ENCODE data around the gene ZNF214.

Gene ZNF214

GRCh38 chr11:7020183-7020917 is at the start of gene ZNF214, which contains the start of gene NLRP14:
ZNF214 (minus strand) TSS chr11:7020346; CDS start chr11:7002835, 17,511 bp downstream.
NLRP14 (plus strand) TSS chr11:7020479; CDS start chr11:7038587, 18,108 bp downstream.
- H3K27ac Mint-ChIP-seq (ENCODE audit: low read depth), result no peak within 1 kb of the TSS
- peaks cover 38% of the 10 kb centered on the region for H3K27me3 Mint-ChIP-seq
- H3K36me3 Mint-ChIP-seq (ENCODE audit: insufficient read depth), result no peaks in the 10 kb centered on the region
- H3K4me3 Mint-ChIP-seq, result no peak within 1 kb of the TSS
- H3K9me3 Mint-ChIP-seq, result no peaks in the 10 kb centered on the region
- ATAC-seq (replicated peaks; ENCODE audit: extremely low read depth, poor library complexity, severe bottlenecking), result no peak
- peaks cover 4% of the 10 kb centered on the region for H3K4me1 Mint-ChIP-seq
- DNase-seq (ENCODE audit: low spot score in 2 of 2), result no peak

GRCh38 chr11:7062534-7062933 is 42.4 kb upstream of the ZNF214 start:
- H3K36me3 Mint-ChIP-seq (ENCODE audit: insufficient read depth), result no peaks in the 10 kb centered on the region
- H3K9me3 Mint-ChIP-seq, result no peaks in the 10 kb centered on the region
- no peaks in the 10 kb centered on the region for H3K4me1 Mint-ChIP-seq
- DNase-seq (ENCODE audit: low spot score in 2 of 2) (no peak), ATAC-seq (replicated peaks; ENCODE audit: extremely low read depth, poor library complexity, severe bottlenecking) (no peak)
- H3K27ac Mint-ChIP-seq (ENCODE audit: low read depth), result no peak overlapping the region
- no peak overlapping the region for H3K4me3 Mint-ChIP-seq
- H3K27me3 Mint-ChIP-seq, result no peaks in the 10 kb centered on the region

- H3K36me3 Mint-ChIP-seq (ENCODE audit: insufficient read depth), result no peaks in the 10 kb centered on the region
- no peaks in the 10 kb centered on the region for H3K4me1 Mint-ChIP-seq
- DNase-seq (ENCODE audit: low spot score in 2 of 2), result no peak
- no peaks in the 10 kb centered on the region for H3K27me3 Mint-ChIP-seq
- H3K4me3 Mint-ChIP-seq, result no peak overlapping the region
- no peak for ATAC-seq (replicated peaks; ENCODE audit: extremely low read depth, poor library complexity, severe bottlenecking)
- no peaks in the 10 kb centered on the region for H3K9me3 Mint-ChIP-seq
- H3K27ac Mint-ChIP-seq (ENCODE audit: low read depth), result no peak overlapping the region
These were observed 40.7 kb upstream of the ZNF214 start for GRCh38 chr11:7060868-7061267.

DNA sequence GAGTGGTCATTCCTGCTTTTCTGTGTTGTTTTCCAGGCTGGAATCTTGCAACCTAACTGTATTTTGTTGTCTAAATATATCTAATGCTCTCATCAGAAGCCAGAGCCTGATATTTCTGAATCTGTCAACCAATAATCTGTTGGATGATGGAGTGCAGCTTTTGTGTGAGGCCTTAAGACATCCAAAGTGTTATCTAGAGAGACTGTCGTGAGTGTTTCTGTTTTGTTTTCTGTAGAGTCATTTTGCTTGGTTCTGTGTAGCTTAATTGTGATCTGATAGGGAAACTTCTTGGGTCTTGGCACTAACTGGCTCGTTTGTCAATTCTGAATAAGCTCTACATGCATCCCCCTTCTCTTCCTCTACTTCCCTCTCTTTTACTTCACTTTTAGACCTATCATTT is 37.5 kb upstream of the ZNF214 start:
- no peak for ATAC-seq (replicated peaks; ENCODE audit: extremely low read depth, poor library complexity, severe bottlenecking)
- DNase-seq (ENCODE audit: low spot score in 2 of 2), result no peak
- Mint-ChIP-seq H3K9me3 (no peaks in the 10 kb centered on the region), H3K27me3 (peaks cover 21% of the 10 kb centered on the region), H3K4me1 (no peaks in the 10 kb centered on the region), H3K4me3 (no peak overlapping the region), H3K36me3 (ENCODE audit: insufficient read depth) (no peaks in the 10 kb centered on the region), H3K27ac (ENCODE audit: low read depth) (no peak overlapping the region)

- Mint-ChIP-seq H3K27me3 (peaks cover 21% of the 10 kb centered on the region), H3K27ac (ENCODE audit: low read depth) (no peak overlapping the region), H3K9me3 (no peaks in the 10 kb centered on the region), H3K4me3 (no peak overlapping the region), H3K36me3 (ENCODE audit: insufficient read depth) (no peaks in the 10 kb centered on the region), H3K4me1 (no peaks in the 10 kb centered on the region)
- no peak for ATAC-seq (replicated peaks; ENCODE audit: extremely low read depth, poor library complexity, severe bottlenecking)
- no peak for DNase-seq (ENCODE audit: low spot score in 2 of 2)
These were observed 36.8 kb upstream of the ZNF214 start for GRCh38 chr11:7056828-7057513.

- ATAC-seq (replicated peaks; ENCODE audit: extremely low read depth, poor library complexity, severe bottlenecking) (no peak), DNase-seq (ENCODE audit: low spot score in 2 of 2) (no peak)
- no peaks in the 10 kb centered on the region for H3K4me1 Mint-ChIP-seq
- H3K27me3 Mint-ChIP-seq, result peaks cover 26% of the 10 kb centered on the region
- H3K27ac Mint-ChIP-seq (ENCODE audit: low read depth), result no peak overlapping the region
- peaks cover 2% of the 10 kb centered on the region for H3K36me3 Mint-ChIP-seq (ENCODE audit: insufficient read depth)
- H3K9me3 Mint-ChIP-seq, result no peaks in the 10 kb centered on the region
- H3K4me3 Mint-ChIP-seq, result no peak overlapping the region
These were observed 30.0 kb upstream of the ZNF214 start for GRCh38 chr11:7050191-7050590.

DNA sequence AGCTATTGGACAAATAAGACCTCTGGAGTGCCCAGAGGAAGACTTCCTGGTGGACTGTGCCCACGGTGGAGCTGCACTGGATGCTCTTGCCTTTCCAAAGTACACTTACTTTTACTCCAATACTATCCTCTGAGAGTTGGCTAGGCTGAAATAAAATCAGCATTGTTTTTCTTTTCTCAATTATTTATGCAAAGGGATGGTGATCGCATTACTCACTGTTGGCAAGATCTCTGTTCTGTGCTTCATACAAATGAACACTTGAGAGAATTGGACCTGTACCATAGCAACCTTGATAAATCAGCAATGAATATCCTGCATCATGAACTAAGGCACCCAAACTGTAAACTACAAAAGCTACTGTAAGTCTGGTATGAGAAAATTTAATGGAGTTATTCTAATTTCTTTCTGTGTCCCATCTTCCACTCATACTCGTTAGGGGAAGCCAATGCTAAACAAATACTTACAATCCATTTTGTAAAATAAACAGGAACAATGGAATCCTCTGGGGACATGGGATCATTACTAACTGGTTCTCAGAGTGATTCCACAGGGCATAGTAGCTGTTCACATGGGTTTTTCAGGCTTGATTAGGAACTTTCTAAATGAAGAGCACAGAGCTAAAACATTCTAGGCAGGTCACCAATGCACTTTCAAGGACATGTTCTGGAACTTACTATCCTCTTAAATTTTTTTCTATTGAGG is 26.5 kb upstream of the ZNF214 start:
- H3K27me3 Mint-ChIP-seq, result peaks cover 10% of the 10 kb centered on the region
- DNase-seq (ENCODE audit: low spot score in 2 of 2) (no peak), ATAC-seq (replicated peaks; ENCODE audit: extremely low read depth, poor library complexity, severe bottlenecking) (no peak)
- H3K9me3 Mint-ChIP-seq, result no peaks in the 10 kb centered on the region
- H3K36me3 Mint-ChIP-seq (ENCODE audit: insufficient read depth), result peaks cover 2% of the 10 kb centered on the region
- H3K4me3 Mint-ChIP-seq, result no peak overlapping the region
- no peaks in the 10 kb centered on the region for H3K4me1 Mint-ChIP-seq
- no peak overlapping the region for H3K27ac Mint-ChIP-seq (ENCODE audit: low read depth)

DNA sequence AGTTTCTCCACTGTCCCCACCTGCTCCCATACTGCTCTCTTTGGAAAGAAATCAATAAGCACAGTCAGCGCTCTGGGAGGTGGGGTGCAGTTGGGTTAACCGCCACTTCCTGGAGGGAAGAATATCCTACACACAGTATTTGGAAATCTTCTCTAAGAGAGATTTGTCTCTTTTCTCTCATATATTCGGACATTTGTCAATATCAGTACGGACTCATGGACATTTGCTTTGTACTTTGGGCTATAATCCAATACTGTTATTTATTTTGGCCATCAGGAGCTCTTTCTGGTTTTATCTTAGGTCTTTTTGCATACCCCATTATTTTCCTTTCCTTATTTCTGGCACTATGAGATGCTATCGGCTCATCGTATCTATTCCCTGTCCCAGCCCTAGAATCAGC is 13.9 kb upstream of the ZNF214 start:
- no peaks in the 10 kb centered on the region for H3K36me3 Mint-ChIP-seq (ENCODE audit: insufficient read depth)
- no peaks in the 10 kb centered on the region for H3K27me3 Mint-ChIP-seq
- H3K9me3 Mint-ChIP-seq, result no peaks in the 10 kb centered on the region
- H3K4me3 Mint-ChIP-seq, result no peak overlapping the region
- ATAC-seq (replicated peaks; ENCODE audit: extremely low read depth, poor library complexity, severe bottlenecking), result no peak
- no peak for DNase-seq (ENCODE audit: low spot score in 2 of 2)
- H3K4me1 Mint-ChIP-seq, result no peaks in the 10 kb centered on the region
- H3K27ac Mint-ChIP-seq (ENCODE audit: low read depth), result no peak overlapping the region

- no peak overlapping the region for H3K27ac Mint-ChIP-seq (ENCODE audit: low read depth)
- H3K4me1 Mint-ChIP-seq, result no peaks in the 10 kb centered on the region
- H3K36me3 Mint-ChIP-seq (ENCODE audit: insufficient read depth), result no peaks in the 10 kb centered on the region
- no peak for ATAC-seq (replicated peaks; ENCODE audit: extremely low read depth, poor library complexity, severe bottlenecking)
- no peak for DNase-seq (ENCODE audit: low spot score in 2 of 2)
- no peak overlapping the region for H3K4me3 Mint-ChIP-seq
- H3K27me3 Mint-ChIP-seq, result no peaks in the 10 kb centered on the region
- no peaks in the 10 kb centered on the region for H3K9me3 Mint-ChIP-seq
These were observed 12.5 kb upstream of the ZNF214 start for GRCh38 chr11:7032692-7033091.

- Mint-ChIP-seq H3K4me3 (no peak overlapping the region), H3K27me3 (no peaks in the 10 kb centered on the region), H3K4me1 (no peaks in the 10 kb centered on the region), H3K9me3 (no peaks in the 10 kb centered on the region), H3K36me3 (ENCODE audit: insufficient read depth) (no peaks in the 10 kb centered on the region), H3K27ac (ENCODE audit: low read depth) (no peak overlapping the region)
- DNase-seq (ENCODE audit: low spot score in 2 of 2) (no peak), ATAC-seq (replicated peaks; ENCODE audit: extremely low read depth, poor library complexity, severe bottlenecking) (no peak)
These were observed 11.3 kb upstream of the ZNF214 start for GRCh38 chr11:7031471-7031871.

DNA sequence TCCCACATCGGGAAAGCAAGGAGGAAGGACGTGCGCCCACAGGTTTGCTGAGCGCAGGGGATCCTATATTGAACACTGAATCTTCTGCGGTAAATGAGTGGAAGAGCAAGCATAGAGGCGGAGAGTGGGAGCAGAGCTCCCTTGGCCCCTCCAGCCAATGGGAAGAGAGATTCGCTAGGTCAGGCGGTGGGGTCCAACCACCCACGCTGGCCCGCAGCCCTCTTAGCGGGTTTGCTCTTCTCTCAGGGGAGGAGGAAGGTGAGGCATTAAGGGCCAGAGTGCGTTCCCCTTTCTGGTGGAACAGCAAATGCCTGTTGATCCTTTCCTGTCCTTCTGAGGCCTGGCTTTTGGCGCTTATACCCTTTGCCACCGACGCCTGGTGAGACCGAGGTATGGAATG is 10.7 kb upstream of the ZNF214 start:
- no peaks in the 10 kb centered on the region for H3K36me3 Mint-ChIP-seq (ENCODE audit: insufficient read depth)
- no peak for DNase-seq (ENCODE audit: low spot score in 2 of 2)
- no peaks in the 10 kb centered on the region for H3K4me1 Mint-ChIP-seq
- H3K27ac Mint-ChIP-seq (ENCODE audit: low read depth), result no peak overlapping the region
- no peaks in the 10 kb centered on the region for H3K9me3 Mint-ChIP-seq
- no peak for ATAC-seq (replicated peaks; ENCODE audit: extremely low read depth, poor library complexity, severe bottlenecking)
- H3K4me3 Mint-ChIP-seq, result no peak overlapping the region
- no peaks in the 10 kb centered on the region for H3K27me3 Mint-ChIP-seq

- no peak for DNase-seq (ENCODE audit: low spot score in 2 of 2)
- Mint-ChIP-seq H3K4me3 (no peak overlapping the region), H3K4me1 (no peaks in the 10 kb centered on the region), H3K27me3 (no peaks in the 10 kb centered on the region), H3K9me3 (no peaks in the 10 kb centered on the region), H3K27ac (ENCODE audit: low read depth) (no peak overlapping the region), H3K36me3 (ENCODE audit: insufficient read depth) (no peaks in the 10 kb centered on the region)
- ATAC-seq (replicated peaks; ENCODE audit: extremely low read depth, poor library complexity, severe bottlenecking), result no peak
These were observed 8.0 kb upstream of the ZNF214 start for GRCh38 chr11:7028141-7028540.

- H3K27me3 Mint-ChIP-seq, result peaks cover 38% of the 10 kb centered on the region
- H3K36me3 Mint-ChIP-seq (ENCODE audit: insufficient read depth), result no peaks in the 10 kb centered on the region
- no peak overlapping the region for H3K4me3 Mint-ChIP-seq
- ATAC-seq (replicated peaks; ENCODE audit: extremely low read depth, poor library complexity, severe bottlenecking) (no peak), DNase-seq (ENCODE audit: low spot score in 2 of 2) (no peak)
- no peak overlapping the region for H3K27ac Mint-ChIP-seq (ENCODE audit: low read depth)
- H3K9me3 Mint-ChIP-seq, result no peaks in the 10 kb centered on the region
- H3K4me1 Mint-ChIP-seq, result peaks cover 4% of the 10 kb centered on the region
These were observed 1.2 kb upstream of the ZNF214 start for GRCh38 chr11:7021318-7021717.

Data from central memory CD8-positive, alpha-beta T cell (primary cell).